Psoas muscle (tissue), 8 donors: ENCODE measurements around the gene PRKX. TPM values are rescaled to one million over a fixed set of nuclear protein-coding genes. Genes with fewer than 3 reads are reported as not detected.
A peak's percentile ranks its signal among the peaks of the same experiment; 100 is the strongest.
"Not testable (repeated sequence)": the region's sequence is repeated elsewhere in the genome, so short reads cannot be mapped to it uniquely, and the experiment has no call there.

Experiments
- ATAC-seq, 4 donors: fragments of 200-7000 bp; cut with Tn5 transposase; one replicate each; pipeline ENCODE4 v1.9.1; 2020; ENCODE audit warnings: moderate library complexity in 3 of 4, mild to moderate bottlenecking in 2 of 4
- DNase-seq, 2 donors: peaks; one replicate each; pipeline ENCODE4 v3.0.0-alpha.2; 2020
- H3K27ac ChIP-seq: fragments of 200-600 bp; one replicate; pipeline ENCODE4 v1.8.0; 2022
- H3K27me3 ChIP-seq, 3 donors: fragments of 200-600 bp in 1 of 3; one replicate each; pipeline versions ENCODE4 v1.6.1 to v1.8.0; 2013 to 2022; ENCODE audit warnings: low read length in 2 of 3, mild to moderate bottlenecking in 2 of 3, moderate library complexity in 1 of 3; ENCODE audit not compliant: insufficient read depth in 3 of 3
- H3K36me3 ChIP-seq, 2 donors: fragments of 200-600 bp in 1 of 2; one replicate each; pipeline versions ENCODE4 v1.6.1 to v1.8.0; 2013 to 2022; ENCODE audit warnings: low read depth in 1 of 2, mild to moderate bottlenecking in 1 of 2, moderate library complexity in 1 of 2; ENCODE audit not compliant: insufficient read depth in 1 of 2
- H3K4me1 ChIP-seq: fragments of 200-600 bp; one replicate; pipeline ENCODE4 v1.8.0; 2022
- H3K4me3 ChIP-seq: fragments of 200-600 bp; one replicate; pipeline ENCODE4 v1.8.0; 2022; ENCODE audit warnings: mild to moderate bottlenecking
- H3K9me3 ChIP-seq: fragments of 200-600 bp; one replicate; pipeline ENCODE4 v1.8.0; 2022
- CTCF ChIP-seq: fragments of 200-600 bp; IDR thresholded peaks from one replicate; pipeline ENCODE4 v1.8.0; 2022; ENCODE audit warnings: antibody characterized with exemption
- WGBS, 3 donors: extraction: QIAGEN DNeasy Blood & Tissue Kit; methylation state at CpG; one replicate each; pipeline versions ENCODE4 v1.1.6 to v1.1.7; 2013; 5-methylcytosine and 5-hydroxymethylcytosine counted together
- intact Hi-C, 2 donors: fragments of 100-400 bp; cut with DNase I; formaldehyde crosslinking; loops; one replicate each; pipeline versions ENCODE4 v1.11.0 to v1.14.2; 2022
- polyA plus RNA-seq, 3 donors: library from polyadenylated mRNA; stranded (reverse); fragments of 200-250 nt; gene quantifications; one replicate each; pipeline ENCODE4 v1.2.3, GENCODE V29; 2013
- total RNA-seq, 4 donors: library from RNA; stranded (reverse); fragmentation: NEBNext Ultra II Directional in 2 of 4; extraction: Animal tissue kit (Norgen Biotek cat#: 25700) in 2 of 4; gene quantifications; one replicate each; pipeline versions ENCODE4 v1.2.1 to v1.2.4, GENCODE V29; 2021 to 2023
- donor health status: healthy with polysubstance abuse.
- donor health status: DM: no; HTN: no; CAD: no; lungs with moderate emphysema.
- donor health status: Bipolar disorder and iron deficiency.
- donor health status: healthy.
- donor health status: DM: yes; HTN: yes; CAD: no.
- donor health status: DM: no; HTN: no; CAD: no.
- donor health status: DM: no; HTN: no; CAD: no.
- donor health status: DM: yes; HTN: yes; CAD: no.

PRKX gene
- total and polyA plus RNA-seq, 7 donors, result 0.59 to 4.5 (median 2.7) TPM

DNA sequence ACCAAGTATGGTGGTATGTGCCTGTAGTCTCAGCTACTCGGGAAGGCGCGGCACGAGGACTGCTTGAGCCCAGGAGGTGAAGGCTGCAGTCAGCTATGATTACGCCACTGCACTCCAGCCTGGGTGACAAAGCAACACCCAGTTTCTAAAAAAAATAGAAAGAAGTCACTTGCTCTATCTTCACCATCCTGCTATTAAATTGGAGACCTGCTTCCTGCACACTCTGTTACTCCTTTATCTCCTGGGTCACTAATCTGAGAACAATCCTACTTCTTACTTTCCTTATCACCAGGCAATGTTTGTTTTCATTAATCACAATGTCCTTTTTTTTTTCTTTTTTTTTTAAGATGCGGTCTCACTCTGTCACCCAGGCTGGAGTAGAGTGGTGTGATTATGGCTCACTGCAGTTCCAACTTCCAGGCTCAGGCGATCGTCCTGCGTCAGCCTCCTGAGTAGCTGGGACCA, 16.2 kb downstream of the PRKX start:
- Histone ChIP-seq H3K27me3 (no peaks in the 10 kb centered on the region), H3K9me3 (no peaks in the 10 kb centered on the region), H3K36me3 (no peaks in the 10 kb centered on the region), H3K4me3 (no peak overlapping the region), H3K4me1 (no peaks in the 10 kb centered on the region), H3K27ac (no peak overlapping the region)
- 35 to 62% (median 58%) methylated on average over 9 of the region's 9 CpGs for WGBS, 3 donors
- no peak for TF ChIP-seq CTCF
- ATAC-seq (peak in 1 of 4 donors; percentile 22), DNase-seq (no peak)
- intact Hi-C loops, result no loop called here

GRCh38 chrX:3695536-3695935, 17.9 kb downstream of the PRKX start:
- Histone ChIP-seq H3K36me3 (no peaks in the 10 kb centered on the region), H3K27ac (no peak overlapping the region), H3K9me3 (no peaks in the 10 kb centered on the region), H3K4me1 (no peaks in the 10 kb centered on the region), H3K27me3 (no peaks in the 10 kb centered on the region), H3K4me3 (no peak overlapping the region)
- no peak for ATAC-seq
- no peak for TF ChIP-seq CTCF
- DNase-seq, result no peak
- intact Hi-C loops, result no loop called here
- WGBS, 3 donors, result 92 to 99% (median 95%) methylated on average over 5 of the region's 5 CpGs

DNA sequence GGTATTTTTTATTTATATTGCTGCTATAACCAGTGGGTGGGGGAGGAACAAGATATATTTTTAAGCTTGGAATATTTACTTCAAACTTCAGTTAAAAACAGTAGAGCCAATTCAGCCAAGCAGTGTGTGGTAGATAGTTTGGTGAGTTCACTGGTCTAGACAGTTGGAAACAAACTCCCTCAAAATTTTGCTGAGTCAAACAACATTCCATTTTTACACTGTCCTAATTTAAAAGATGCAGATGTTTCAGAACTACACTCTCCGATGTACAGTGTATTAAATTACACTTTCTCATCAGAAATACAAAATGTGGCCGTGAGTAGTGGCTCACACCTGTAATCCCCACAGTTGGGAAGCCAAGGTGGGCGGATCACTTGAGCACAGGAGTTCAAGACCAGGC, 23.3 kb downstream of the PRKX start:
- 41 to 47% (median 45%) methylated on average over 3 of the region's 3 CpGs for WGBS, 3 donors
- no peak overlapping the region for H3K4me3 ChIP-seq
- H3K9me3 ChIP-seq, result no peaks in the 10 kb centered on the region
- DNase-seq (no peak), ATAC-seq (no peak)
- H3K27me3 ChIP-seq, result no peaks in the 10 kb centered on the region
- intact Hi-C loops, result no loop called here
- H3K27ac ChIP-seq, result no peak overlapping the region
- no peaks in the 10 kb centered on the region for H3K4me1 ChIP-seq
- no peak for TF ChIP-seq CTCF
- no peaks in the 10 kb centered on the region for H3K36me3 ChIP-seq

GRCh38 chrX:3683236-3683635, 30.2 kb downstream of the PRKX start:
- not testable (repeated sequence) for DNase-seq, ATAC-seq

DNA sequence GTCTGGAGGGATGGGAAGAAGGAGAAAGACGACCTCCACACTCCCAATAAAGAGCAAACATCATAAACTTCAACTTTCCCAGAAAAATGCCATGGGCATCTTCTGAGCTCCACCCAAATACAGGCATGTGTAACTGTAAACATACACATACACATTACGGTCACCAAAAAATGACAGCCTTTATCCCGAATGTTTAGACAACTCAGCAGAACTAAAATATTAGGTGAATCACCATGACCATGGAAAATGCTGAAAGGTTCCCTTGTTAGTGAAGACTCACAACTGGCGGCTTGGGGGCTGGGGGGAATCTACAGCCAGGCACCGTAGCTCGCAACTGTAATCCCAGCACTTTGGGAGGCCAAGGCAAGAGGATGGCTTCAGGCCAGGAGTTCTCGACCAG, 33.0 kb downstream of the PRKX start:
- Histone ChIP-seq H3K36me3 (no peaks in the 10 kb centered on the region), H3K4me1 (no peaks in the 10 kb centered on the region), H3K27me3 (no peaks in the 10 kb centered on the region), H3K9me3 (no peaks in the 10 kb centered on the region), H3K4me3 (no peak overlapping the region), H3K27ac (no peak overlapping the region)
- ATAC-seq, result no peak
- no peak for DNase-seq
- no peak for TF ChIP-seq CTCF
- intact Hi-C loops, result no loop called here
- 26 to 52% (median 48%) methylated on average over 7 of the region's 7 CpGs for whole genome bisulfite sequencing, 3 donors

More at GRCh38 chrX:3683236-3683635, 30.2 kb downstream of the PRKX start:
- H3K9me3 ChIP-seq, H3K36me3 ChIP-seq, intact Hi-C loops, H3K4me1 ChIP-seq, H3K27ac ChIP-seq, H3K4me3 ChIP-seq, H3K27me3 ChIP-seq: not testable (repeated sequence)
- 93 to 95% (median 93%) methylated on average over 7 of the region's 7 CpGs for WGBS, 3 donors
